Mammary epithelial cell (primary cell): ENCODE results near the gene SLAIN2.

Experiments used
- CTCF ChIP-seq, 2 donors: IDR thresholded peaks in 1 of 2; conservative IDR thresholded peaks in 1 of 2; 2 replicates each; pipeline ENCODE4 v1.5.1; 2011 to 2012; ENCODE audit warnings: inconsistent platforms in 2 of 2, low read length in 2 of 2, mild to moderate bottlenecking in 2 of 2, control low read depth in 1 of 2, low read depth in 1 of 2; ENCODE audit not compliant: insufficient read depth in 1 of 2; ENCODE audit errors: extremely low read depth in 1 of 2
- EZH2 ChIP-seq: IDR thresholded peaks from 2 replicates; pipeline ENCODE4 v1.6.1; 2012; ENCODE audit warnings: low read length, inconsistent platforms, borderline replicate concordance

GRCh38 chr4:48432017-48432416 is 90.7 kb downstream of the SLAIN2 start:
- TF ChIP-seq CTCF (conservative IDR thresholded peaks at IDR 0.05 in 1 of 2, IDR thresholded peaks at IDR 0.05 in 1 of 2; ENCODE audit: extremely low read depth in 1 of 2, insufficient read depth in 1 of 2, low read depth in 1 of 2, low read length in 2 of 2) (no peak), EZH2 (no peak)
